Measurements from ENCODE around the gene CMTR1. TPM values are rescaled to one million over a fixed set of nuclear protein-coding genes. Genes with fewer than 3 reads are reported as not detected.
A peak's percentile ranks its signal among the peaks of the same experiment; 100 is the strongest.

CMTR1 gene
- total RNA-seq, 1 experiment from 2014 or later = 32.3 TPM

DNA sequence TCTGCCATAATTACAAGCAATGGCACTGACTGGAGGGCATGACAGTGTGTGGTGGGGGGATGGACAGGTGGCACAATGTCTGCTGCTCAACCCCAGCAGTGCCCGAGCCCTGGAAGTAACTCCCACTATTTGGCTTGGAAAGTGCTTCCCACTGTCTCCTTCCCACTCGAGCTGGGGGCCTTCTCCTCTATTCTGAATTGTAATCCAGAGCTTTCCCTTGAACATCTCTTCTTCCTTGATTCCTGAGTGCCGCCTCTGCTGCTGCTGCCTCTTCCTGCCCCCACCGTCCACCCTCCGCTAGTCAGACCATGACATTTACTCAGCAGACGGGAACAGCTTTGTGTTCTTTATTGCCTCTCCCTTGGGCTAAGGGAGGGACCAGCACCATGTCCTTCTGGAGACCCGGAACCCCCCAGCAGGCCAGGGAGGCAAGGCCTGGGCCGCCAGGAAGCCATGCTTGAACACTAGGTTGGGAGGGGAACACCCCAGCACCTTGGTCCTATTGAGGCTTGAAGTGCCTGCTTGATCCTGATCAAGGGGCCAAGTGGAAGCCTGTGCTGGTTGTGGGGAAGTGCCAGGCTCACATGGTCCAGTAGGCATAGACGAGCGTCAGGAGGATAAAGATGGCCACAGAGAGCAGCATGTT, 49.7 kb downstream of the CMTR1 start:
- intact Hi-C loops (cut with micrococcal nuclease; ENCODE audit: unreplicated experiment) = loop anchor here (10.0 kb wide), 1 partner anchor 1092 kb away; no protein-coding TSS in a partner anchor
- no peak for DNase-seq (ENCODE audit: low spot score)
- ChIA-PET CTCF (no interaction called here), POLR2A (ENCODE audit: low non-redundant PET) (no interaction called here)
- H3K4me3 ChIP-seq (ENCODE audit: low read depth, low read length, poor library complexity, severe bottlenecking) = no peak overlapping the region
- BruUV-seq (replicated peaks) = no TSS peak
- H3K36me3 ChIP-seq (ENCODE audit: insufficient read depth, low read length, poor library complexity, severe bottlenecking) = peaks cover 6% of the 10 kb centered on the region
- TF ChIP-seq, protein P1, sequence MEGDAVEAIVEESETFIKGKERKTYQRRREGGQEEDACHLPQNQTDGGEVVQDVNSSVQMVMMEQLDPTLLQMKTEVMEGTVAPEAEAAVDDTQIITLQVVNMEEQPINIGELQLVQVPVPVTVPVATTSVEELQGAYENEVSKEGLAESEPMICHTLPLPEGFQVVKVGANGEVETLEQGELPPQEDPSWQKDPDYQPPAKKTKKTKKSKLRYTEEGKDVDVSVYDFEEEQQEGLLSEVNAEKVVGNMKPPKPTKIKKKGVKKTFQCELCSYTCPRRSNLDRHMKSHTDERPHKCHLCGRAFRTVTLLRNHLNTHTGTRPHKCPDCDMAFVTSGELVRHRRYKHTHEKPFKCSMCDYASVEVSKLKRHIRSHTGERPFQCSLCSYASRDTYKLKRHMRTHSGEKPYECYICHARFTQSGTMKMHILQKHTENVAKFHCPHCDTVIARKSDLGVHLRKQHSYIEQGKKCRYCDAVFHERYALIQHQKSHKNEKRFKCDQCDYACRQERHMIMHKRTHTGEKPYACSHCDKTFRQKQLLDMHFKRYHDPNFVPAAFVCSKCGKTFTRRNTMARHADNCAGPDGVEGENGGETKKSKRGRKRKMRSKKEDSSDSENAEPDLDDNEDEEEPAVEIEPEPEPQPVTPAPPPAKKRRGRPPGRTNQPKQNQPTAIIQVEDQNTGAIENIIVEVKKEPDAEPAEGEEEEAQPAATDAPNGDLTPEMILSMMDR (conservative IDR thresholded peaks at IDR 0.05; ENCODE audit: low read depth, low read length) = no peak
- no peak for TF ChIP-seq EZH2 (IDR thresholded peaks at IDR 0.05; ENCODE audit: borderline replicate concordance, low read depth, low read length, poor library complexity, severe bottlenecking)
- peaks cover under 1% of the 10 kb centered on the region for H3K4me1 ChIP-seq (ENCODE audit: insufficient read depth, low read length, poor library complexity, severe bottlenecking)
- H3K27me3 ChIP-seq (replicated peaks; ENCODE audit: insufficient read depth, low read depth, low read length, poor library complexity) = no peaks in the 10 kb centered on the region
- H3K9me3 ChIP-seq (ENCODE audit: low read depth, low read length, poor library complexity, severe bottlenecking) = no peaks in the 10 kb centered on the region
- H3K27ac ChIP-seq (ENCODE audit: low read depth, low read length, poor library complexity, severe bottlenecking) = no peak overlapping the region

DNA sequence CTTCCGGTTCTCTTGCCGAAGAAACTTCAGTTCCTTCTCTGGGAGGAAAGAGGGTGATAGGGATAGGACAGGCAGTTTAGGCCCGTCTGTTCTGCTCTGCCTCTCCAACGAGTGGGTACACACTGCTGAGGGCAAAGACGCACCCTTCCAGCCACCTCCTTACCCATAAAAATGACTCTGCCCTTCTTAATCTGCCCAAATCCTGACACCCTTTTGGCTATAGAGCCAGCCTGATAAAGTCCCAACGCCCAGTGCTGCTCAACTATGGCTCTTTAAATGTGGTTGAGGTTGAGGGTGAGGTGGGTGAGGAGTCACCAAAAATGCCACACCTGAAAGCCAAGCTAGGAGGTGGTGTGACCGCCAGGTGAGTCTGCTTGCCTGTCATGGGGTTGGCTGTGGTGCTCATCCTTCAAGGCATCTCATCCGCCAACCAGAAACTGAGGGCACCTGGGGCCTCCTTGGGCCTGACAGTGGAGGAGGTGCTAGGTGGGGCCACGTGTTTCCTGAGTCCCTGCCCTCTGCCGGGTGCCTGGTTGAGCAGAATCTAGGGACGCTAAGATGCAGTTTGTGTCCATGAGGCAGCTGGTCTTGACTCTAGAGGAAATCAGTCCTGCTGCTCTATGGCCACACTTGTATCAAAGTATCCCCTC, 50.4 kb downstream of the CMTR1 start:
- H3K36me3 ChIP-seq (ENCODE audit: insufficient read depth, low read length, poor library complexity, severe bottlenecking) = peaks cover 6% of the 10 kb centered on the region
- peaks cover 4% of the 10 kb centered on the region for H3K4me1 ChIP-seq (ENCODE audit: insufficient read depth, low read length, poor library complexity, severe bottlenecking)
- no peaks in the 10 kb centered on the region for H3K9me3 ChIP-seq (ENCODE audit: low read depth, low read length, poor library complexity, severe bottlenecking)
- ChIA-PET CTCF (no interaction called here), POLR2A (ENCODE audit: low non-redundant PET) (interaction anchor here (0.6 kb wide), 1 partner anchor 1084 kb away, joined by 3 read pairs; no protein-coding TSS in a partner anchor)
- intact Hi-C loops (cut with micrococcal nuclease; ENCODE audit: unreplicated experiment) = loop anchor here (10.0 kb wide), 1 partner anchor 1091 kb away; no protein-coding TSS in a partner anchor
- BruUV-seq (replicated peaks) = no TSS peak
- TF ChIP-seq EZH2 (IDR thresholded peaks at IDR 0.05; ENCODE audit: borderline replicate concordance, low read depth, low read length, poor library complexity, severe bottlenecking) = no peak
- TF ChIP-seq, protein P1 (conservative IDR thresholded peaks at IDR 0.05; ENCODE audit: low read depth, low read length) = no peak
- no peak overlapping the region for H3K27ac ChIP-seq (ENCODE audit: low read depth, low read length, poor library complexity, severe bottlenecking)
- no peaks in the 10 kb centered on the region for H3K27me3 ChIP-seq (replicated peaks; ENCODE audit: insufficient read depth, low read depth, low read length, poor library complexity)
- H3K4me3 ChIP-seq (ENCODE audit: low read depth, low read length, poor library complexity, severe bottlenecking) = no peak overlapping the region
- no peak for DNase-seq (ENCODE audit: low spot score)

DNA sequence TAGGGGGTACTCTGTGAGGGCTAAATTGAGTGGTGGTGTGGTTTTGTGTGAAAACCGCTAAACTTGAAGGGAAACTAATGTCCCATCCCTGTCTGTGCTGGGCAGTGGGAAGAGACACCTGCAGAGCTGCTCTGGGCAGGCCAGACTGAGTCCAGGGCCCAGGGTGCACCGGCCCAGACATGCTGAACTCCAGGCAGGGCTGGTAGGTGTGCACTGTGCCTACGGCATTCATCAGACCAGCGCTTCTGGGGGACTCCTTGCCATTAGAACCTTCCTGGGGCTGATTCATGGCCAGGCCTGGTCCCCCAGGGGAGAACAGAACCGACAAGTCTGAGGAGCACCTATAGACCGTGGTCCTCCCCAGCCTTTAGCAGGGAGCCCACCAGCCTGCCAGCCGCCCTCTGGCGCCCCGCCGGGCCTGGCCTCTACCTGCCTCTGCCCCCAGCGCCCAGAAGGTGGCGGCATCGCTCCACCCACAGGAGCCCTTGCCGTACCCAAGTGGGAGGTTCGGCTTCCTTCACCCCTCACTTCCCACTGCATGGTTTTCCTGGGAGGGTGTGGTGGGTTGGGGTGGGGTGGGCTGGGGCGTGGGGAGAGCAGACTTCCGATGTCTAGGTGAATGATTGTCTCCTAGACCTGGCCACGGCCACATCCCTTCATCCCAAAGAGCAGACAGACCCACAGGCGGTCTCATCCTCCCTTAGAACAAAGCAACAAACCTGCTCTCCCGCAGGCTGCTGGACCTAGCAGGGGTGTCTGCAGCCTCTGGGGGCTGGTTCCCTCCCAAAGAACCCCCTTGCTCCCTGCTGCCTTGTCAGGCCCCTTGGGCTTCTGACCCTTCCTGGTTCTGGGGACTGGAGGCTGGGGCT, 51.1 kb downstream of the CMTR1 start:
- no peaks in the 10 kb centered on the region for H3K27me3 ChIP-seq (replicated peaks; ENCODE audit: insufficient read depth, low read depth, low read length, poor library complexity)
- intact Hi-C loops (cut with micrococcal nuclease; ENCODE audit: unreplicated experiment) = loop anchor here (2.0 to 10.0 kb wide), 3 partner anchors 83 to 1091 kb away; no protein-coding TSS in a partner anchor
- peaks cover 4% of the 10 kb centered on the region for H3K4me1 ChIP-seq (ENCODE audit: insufficient read depth, low read length, poor library complexity, severe bottlenecking)
- POLR2A ChIA-PET (ENCODE audit: low non-redundant PET) = interaction anchor here (0.6 kb wide), 1 partner anchor 1083 kb away, joined by 3 read pairs; no protein-coding TSS in a partner anchor
- TF ChIP-seq EZH2 (IDR thresholded peaks at IDR 0.05; ENCODE audit: borderline replicate concordance, low read depth, low read length, poor library complexity, severe bottlenecking) = no peak
- TF ChIP-seq, protein P1 (conservative IDR thresholded peaks at IDR 0.05; ENCODE audit: low read depth, low read length) = peak; percentile 81
- no TSS peak for BruUV-seq (replicated peaks)
- no peak overlapping the region for H3K4me3 ChIP-seq (ENCODE audit: low read depth, low read length, poor library complexity, severe bottlenecking)
- H3K9me3 ChIP-seq (ENCODE audit: low read depth, low read length, poor library complexity, severe bottlenecking) = no peaks in the 10 kb centered on the region
- CTCF ChIA-PET = interaction anchor here (0.5 to 0.7 kb wide), 2 partner anchors 541 to 1561 kb away, joined by 3 to 7 read pairs; no protein-coding TSS in a partner anchor
- peaks cover 1% of the 10 kb centered on the region for H3K36me3 ChIP-seq (ENCODE audit: insufficient read depth, low read length, poor library complexity, severe bottlenecking)
- no peak overlapping the region for H3K27ac ChIP-seq (ENCODE audit: low read depth, low read length, poor library complexity, severe bottlenecking)
- DNase-seq (ENCODE audit: low spot score) = peak; percentile 62

Measured in A673 (cell line).